CD4-positive, alpha-beta memory T cell (primary cell): ENCODE data around the gene HSF2. TPM values are rescaled to one million over a fixed set of nuclear protein-coding genes. Genes with fewer than 3 reads are reported as not detected.
A peak's percentile ranks its signal among the peaks of the same experiment; 100 is the strongest.

Experiments used
- CTCF ChIA-PET: fragments of 350-600 bp; sonication (Branson Sonifier 250); formaldehyde crosslinking; loops from one replicate; lab custom pipeline; 2021; ENCODE audit warnings: inconsistent platforms; ENCODE audit not compliant: partially characterized antibody; lab: Charles Lee
- POLR2A ChIA-PET: fragments of 350-600 bp; sonication (Branson Sonifier 250); formaldehyde crosslinking; loops from one replicate; lab custom pipeline; 2021; ENCODE audit not compliant: partially characterized antibody; lab: Charles Lee
- DNase-seq, 5 donors: peaks; one replicate each; pipeline versions ENCODE4 v3.0.0 to v3.0.0-alpha.2; 2020 to 2022; ENCODE audit warnings: mixed read lengths in 1 of 5
- H3K27ac ChIP-seq: one replicate; pipeline ENCODE4 v1.7.0; 2013; ENCODE audit warnings: low read depth, low read length
- H3K27me3 ChIP-seq: 2 replicates; pipeline ENCODE4 v1.7.0; 2013; ENCODE audit warnings: mild to moderate bottlenecking, low read length, moderate library complexity; ENCODE audit not compliant: insufficient read depth
- H3K36me3 ChIP-seq: 2 replicates; pipeline ENCODE4 v1.7.0; 2013; ENCODE audit warnings: mild to moderate bottlenecking, low read length, moderate library complexity; ENCODE audit not compliant: insufficient read depth
- H3K4me1 ChIP-seq: 2 replicates; pipeline ENCODE4 v1.7.0; 2013; ENCODE audit warnings: mild to moderate bottlenecking, low read length, moderate library complexity; ENCODE audit not compliant: insufficient read depth
- H3K4me3 ChIP-seq, 2 donors: one replicate each; pipeline ENCODE4 v1.7.0; 2013; ENCODE audit warnings: low read length in 2 of 2, mild to moderate bottlenecking in 1 of 2
- H3K9me3 ChIP-seq, 2 donors: one replicate each; pipeline ENCODE4 v1.7.0; 2013; ENCODE audit warnings: low read length in 2 of 2, control low read depth in 1 of 2; ENCODE audit not compliant: control insufficient read depth in 1 of 2
- H3K27ac Mint-ChIP-seq, 7 donors: one replicate each; pipeline ENCODE4 v1.8.0; 2020 to 2021; ENCODE audit warnings: mixed read lengths in 7 of 7, mild to moderate bottlenecking in 6 of 7, inconsistent platforms in 3 of 7, moderate library complexity in 3 of 7
- H3K27me3 Mint-ChIP-seq, 2 donors: one replicate each; pipeline ENCODE4 v1.8.0; 2020 to 2021; ENCODE audit warnings: mixed read lengths in 2 of 2
- H3K36me3 Mint-ChIP-seq, 2 donors: one replicate each; pipeline ENCODE4 v1.8.0; 2020 to 2021; ENCODE audit warnings: mixed read lengths in 2 of 2, inconsistent platforms in 1 of 2, mild to moderate bottlenecking in 1 of 2
- H3K4me1 Mint-ChIP-seq, 4 donors: one replicate each; pipeline ENCODE4 v1.8.0; 2020 to 2021; ENCODE audit warnings: mixed read lengths in 4 of 4, mild to moderate bottlenecking in 1 of 4
- H3K4me3 Mint-ChIP-seq, 8 donors: one replicate each; pipeline ENCODE4 v1.8.0; 2020 to 2021; ENCODE audit warnings: mixed read lengths in 8 of 8, mild to moderate bottlenecking in 7 of 8, moderate library complexity in 6 of 8, inconsistent platforms in 3 of 8
- H3K9me3 Mint-ChIP-seq, 8 donors: one replicate each; pipeline ENCODE4 v1.8.0; 2020 to 2021; ENCODE audit warnings: mixed read lengths in 8 of 8, mild to moderate bottlenecking in 5 of 8, inconsistent platforms in 3 of 8, moderate library complexity in 1 of 8
- intact Hi-C: fragments of 100-400 bp; cut with micrococcal nuclease; formaldehyde crosslinking; loops from one replicate; pipeline ENCODE4 v1.15.1; 2023
- polyA plus RNA-seq, 2 donors: library from polyadenylated mRNA; unstranded; fragments of 300-500 nt; fragmentation: Illumina TruSeq; gene quantifications; one replicate each; pipeline ENCODE4 v1.2.3, GENCODE V29; 2021
- total RNA-seq, 2 experiments: library from RNA; stranded (reverse); gene quantifications; one replicate each; pipeline ENCODE4 v1.2.3, GENCODE V29; 2021

The HSF2 gene
- total and polyA plus RNA-seq, 4 experiments from 2014 or later: 15.7 to 20.7 (median 16.6) TPM

GRCh38 chr6:122367171-122367570 lies 32.3 kb upstream of the HSF2 start:
- H3K27me3 ChIP-seq: peaks cover 5% of the 10 kb centered on the region
- POLR2A ChIA-PET: no interaction called here
- no peak overlapping the region for H3K4me3 ChIP-seq
- H3K36me3 ChIP-seq: no peaks in the 10 kb centered on the region
- Mint-ChIP-seq H3K4me3 (no peak overlapping the region), H3K27ac (no peak overlapping the region), H3K36me3 (no peaks in the 10 kb centered on the region), H3K4me1 (no peaks in the 10 kb centered on the region), H3K27me3 (peaks cover 1 to 4% of the 10 kb centered on the region in 2 donors), H3K9me3 (no peaks in the 10 kb centered on the region)
- DNase-seq: no peak
- no peak overlapping the region for H3K27ac ChIP-seq
- H3K9me3 ChIP-seq: no peaks in the 10 kb centered on the region
- intact Hi-C loops: no loop called here
- no peaks in the 10 kb centered on the region for H3K4me1 ChIP-seq
- CTCF ChIA-PET: no interaction called here

DNA sequence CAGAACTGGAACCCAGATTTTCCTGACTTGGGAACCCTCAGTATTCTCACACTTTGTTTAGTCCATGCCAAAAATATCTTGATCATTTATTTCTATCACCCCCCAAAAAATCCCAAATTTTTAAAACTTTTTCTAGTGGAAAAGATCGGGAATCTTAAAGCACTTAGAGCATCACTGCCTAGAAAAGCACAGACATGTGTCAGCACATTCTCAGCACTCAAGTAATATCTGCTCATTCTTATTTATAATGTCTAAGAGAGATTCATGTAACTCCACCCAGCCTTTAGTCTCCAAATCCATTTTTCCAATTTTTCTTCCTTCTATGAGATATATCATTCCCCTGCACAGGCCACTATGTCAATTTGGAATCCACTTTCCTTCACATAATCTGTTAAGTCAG lies 29.9 kb upstream of the HSF2 start:
- Mint-ChIP-seq H3K4me1 (peaks cover 0 to under 1% (median 0%) of the 10 kb centered on the region in 4 donors), H3K36me3 (no peaks in the 10 kb centered on the region), H3K4me3 (no peak overlapping the region), H3K27ac (no peak overlapping the region), H3K9me3 (no peaks in the 10 kb centered on the region), H3K27me3 (peaks cover 4 to 6% of the 10 kb centered on the region in 2 donors)
- ChIA-PET CTCF (interaction anchor here (0.9 kb wide), 1 partner anchor 12 kb away, joined by 3 read pairs; no protein-coding TSS in a partner anchor), POLR2A (no interaction called here)
- Histone ChIP-seq H3K27me3 (peaks cover 5% of the 10 kb centered on the region), H3K4me3 (no peak overlapping the region), H3K9me3 (no peaks in the 10 kb centered on the region), H3K27ac (no peak overlapping the region), H3K36me3 (no peaks in the 10 kb centered on the region), H3K4me1 (no peaks in the 10 kb centered on the region)
- intact Hi-C loops: no loop called here
- DNase-seq: no peak

- Mint-ChIP-seq H3K27ac (no peak overlapping the region), H3K4me3 (no peak overlapping the region), H3K36me3 (no peaks in the 10 kb centered on the region), H3K9me3 (no peaks in the 10 kb centered on the region), H3K4me1 (peaks cover 7 to 12% (median 8%) of the 10 kb centered on the region in 4 donors), H3K27me3 (peaks cover 4 to 8% of the 10 kb centered on the region in 2 donors)
- intact Hi-C loops: loop anchor here (2.0 kb wide), 1 partner anchor 1318 kb away; no protein-coding TSS in a partner anchor
- H3K36me3 ChIP-seq: no peaks in the 10 kb centered on the region
- H3K4me3 ChIP-seq: no peak overlapping the region
- H3K27ac ChIP-seq: no peak overlapping the region
- CTCF ChIA-PET: interaction anchor here (0.7 to 0.8 kb wide), 2 partner anchors 9 to 149 kb away, joined by 3 read pairs; no protein-coding TSS in a partner anchor
- no peak for DNase-seq
- no peaks in the 10 kb centered on the region for H3K4me1 ChIP-seq
- POLR2A ChIA-PET: no interaction called here
- no peaks in the 10 kb centered on the region for H3K9me3 ChIP-seq
- H3K27me3 ChIP-seq: peaks cover 5% of the 10 kb centered on the region
Measured at GRCh38 chr6:122372647-122373046, 26.8 kb upstream of the HSF2 start.

GRCh38 chr6:122374307-122374706 lies 25.1 kb upstream of the HSF2 start:
- H3K36me3 Mint-ChIP-seq: no peaks in the 10 kb centered on the region
- ChIA-PET POLR2A (no interaction called here), CTCF (no interaction called here)
- Histone ChIP-seq H3K4me3 (no peak overlapping the region), H3K36me3 (no peaks in the 10 kb centered on the region), H3K9me3 (no peaks in the 10 kb centered on the region), H3K27me3 (no peaks in the 10 kb centered on the region), H3K27ac (no peak overlapping the region), H3K4me1 (no peaks in the 10 kb centered on the region)
- H3K27me3 Mint-ChIP-seq: peaks cover 4 to 5% of the 10 kb centered on the region in 2 donors
- no peak for DNase-seq
- no peaks in the 10 kb centered on the region for H3K9me3 Mint-ChIP-seq
- no peak overlapping the region for H3K4me3 Mint-ChIP-seq
- H3K27ac Mint-ChIP-seq: no peak overlapping the region
- H3K4me1 Mint-ChIP-seq: peaks cover 7 to 12% (median 8%) of the 10 kb centered on the region in 4 donors
- intact Hi-C loops: no loop called here

GRCh38 chr6:122376246-122376645 lies 23.2 kb upstream of the HSF2 start:
- H3K36me3 ChIP-seq: no peaks in the 10 kb centered on the region
- intact Hi-C loops: no loop called here
- Mint-ChIP-seq H3K36me3 (no peaks in the 10 kb centered on the region), H3K4me3 (peak overlapping the region in 7 of 8 donors; percentile 40 to 77 (median 63)), H3K9me3 (no peaks in the 10 kb centered on the region), H3K4me1 (peaks cover 7 to 12% (median 8%) of the 10 kb centered on the region in 4 donors), H3K27ac (peak overlapping the region in 1 of 7 donors; percentile 11), H3K27me3 (peaks cover 4 to 5% of the 10 kb centered on the region in 2 donors)
- ChIA-PET POLR2A (no interaction called here), CTCF (interaction anchor here (1.2 to 1.7 kb wide), 2 partner anchors 153 to 154 kb away, joined by 3 to 6 read pairs; no protein-coding TSS in a partner anchor)
- no peak overlapping the region for H3K27ac ChIP-seq
- DNase-seq: no peak
- H3K4me1 ChIP-seq: no peaks in the 10 kb centered on the region
- H3K4me3 ChIP-seq: no peak overlapping the region
- no peaks in the 10 kb centered on the region for H3K27me3 ChIP-seq
- H3K9me3 ChIP-seq: no peaks in the 10 kb centered on the region

GRCh38 chr6:122381494-122382265 lies 17.8 kb upstream of the HSF2 start:
- ChIA-PET POLR2A (interaction anchor here (1.0 kb wide), 1 partner anchor 149 kb away, joined by 4 read pairs; no protein-coding TSS in a partner anchor), CTCF (interaction anchor here (0.7 to 9.2 kb wide), 17 partner anchors 9 to 148 kb away, joined by 3 to 151 read pairs (median 3); partner anchors contain the start of genes HSF2 and SERINC1)
- no peaks in the 10 kb centered on the region for H3K9me3 Mint-ChIP-seq
- no peak overlapping the region for H3K4me3 Mint-ChIP-seq
- Histone ChIP-seq H3K36me3 (no peaks in the 10 kb centered on the region), H3K9me3 (no peaks in the 10 kb centered on the region), H3K4me1 (no peaks in the 10 kb centered on the region), H3K27me3 (no peaks in the 10 kb centered on the region), H3K27ac (no peak overlapping the region), H3K4me3 (no peak overlapping the region)
- H3K27ac Mint-ChIP-seq: peak overlapping the region in 1 of 7 donors; percentile 48
- intact Hi-C loops: loop anchor here (1.0 to 5.0 kb wide), 6 partner anchors 18 to 149 kb away; partner anchors contain the start of genes HSF2 and SERINC1
- DNase-seq: peak; percentile 65 to 70 (median 68)
- peaks cover under 1 to 4% (median 3%) of the 10 kb centered on the region in 4 donors for H3K4me1 Mint-ChIP-seq
- H3K36me3 Mint-ChIP-seq: no peaks in the 10 kb centered on the region
- peaks cover 3% of the 10 kb centered on the region in 2 donors for H3K27me3 Mint-ChIP-seq

DNA sequence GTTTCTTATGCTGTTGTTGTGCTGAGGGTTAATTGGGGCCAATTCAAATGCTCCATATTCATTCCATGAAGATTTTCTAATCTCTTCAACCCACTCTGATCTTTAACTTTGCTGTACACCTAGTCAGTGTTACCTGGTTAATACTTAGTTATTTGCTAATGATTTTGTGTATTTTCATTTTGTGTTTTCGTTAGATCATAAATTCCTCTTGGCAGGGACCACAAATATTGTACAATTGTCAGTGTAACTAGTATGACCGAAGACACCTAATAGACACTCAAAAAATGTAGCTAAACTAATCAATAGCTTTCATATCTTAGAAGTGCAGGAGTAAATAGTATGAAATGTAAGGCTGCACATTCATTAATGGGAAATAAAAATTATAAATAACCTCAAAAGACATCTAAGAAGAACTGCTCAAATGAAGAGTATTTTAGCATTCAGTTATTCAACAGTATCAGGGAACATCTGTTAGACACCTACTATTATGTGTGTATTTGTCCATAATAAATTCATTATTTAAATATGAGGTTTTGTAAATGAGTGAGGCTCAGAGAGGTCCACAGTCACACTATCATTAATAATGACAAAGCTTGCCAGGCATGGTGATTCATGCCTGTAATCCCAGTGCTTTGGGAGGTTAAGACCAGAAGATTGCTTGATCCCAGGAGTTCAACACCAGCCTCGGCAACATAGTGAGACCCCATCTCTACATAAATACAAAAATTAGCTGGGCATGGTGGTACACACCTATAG lies 13.4 kb upstream of the HSF2 start:
- Histone ChIP-seq H3K27me3 (no peaks in the 10 kb centered on the region), H3K9me3 (no peaks in the 10 kb centered on the region), H3K4me1 (no peaks in the 10 kb centered on the region), H3K36me3 (no peaks in the 10 kb centered on the region), H3K4me3 (no peak overlapping the region), H3K27ac (no peak overlapping the region)
- ChIA-PET CTCF (interaction anchor here (1.0 to 9.2 kb wide), 3 partner anchors 9 to 144 kb away, joined by 4 to 151 read pairs (median 4); no protein-coding TSS in a partner anchor), POLR2A (no interaction called here)
- H3K4me1 Mint-ChIP-seq: peaks cover 0 to 4% (median 3%) of the 10 kb centered on the region in 4 donors
- intact Hi-C loops: no loop called here
- H3K36me3 Mint-ChIP-seq: no peaks in the 10 kb centered on the region
- H3K27ac Mint-ChIP-seq: no peak overlapping the region
- H3K27me3 Mint-ChIP-seq: peaks cover 9 to 10% of the 10 kb centered on the region in 2 donors
- no peak for DNase-seq
- H3K9me3 Mint-ChIP-seq: no peaks in the 10 kb centered on the region
- H3K4me3 Mint-ChIP-seq: no peak overlapping the region
